ENCODE data around the gene GBP1.

The GBP1 gene

DNA sequence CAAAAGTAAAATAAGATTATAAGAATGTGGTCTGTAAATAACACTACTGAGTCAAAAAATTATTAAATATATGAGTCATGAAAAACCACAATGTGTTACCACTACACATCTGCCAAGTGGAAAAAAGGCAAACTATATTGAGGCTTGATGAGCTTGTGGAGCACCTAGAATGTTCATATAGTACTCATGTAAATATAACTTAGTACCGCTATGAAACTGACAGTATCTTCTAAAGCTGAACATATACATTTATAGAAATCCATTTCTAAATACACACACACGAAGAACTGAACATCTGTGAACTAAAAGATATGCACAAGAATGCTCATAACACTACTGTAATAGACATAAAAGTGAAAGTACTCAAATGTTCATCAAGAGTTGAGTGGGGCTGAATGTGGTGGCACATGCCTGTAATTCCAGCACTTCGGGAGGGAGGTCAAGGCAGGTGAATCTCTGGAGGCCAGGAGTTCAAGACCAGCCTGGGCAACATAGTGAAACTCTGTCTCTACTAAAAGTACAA, 23.8 kb downstream of the GBP1 start:
- no peak for TF ChIP-seq POLR2AphosphoS5 (IDR thresholded peaks at IDR 0.05; ENCODE audit: low read depth, low read length)
- TF ChIP-seq, protein P1, sequence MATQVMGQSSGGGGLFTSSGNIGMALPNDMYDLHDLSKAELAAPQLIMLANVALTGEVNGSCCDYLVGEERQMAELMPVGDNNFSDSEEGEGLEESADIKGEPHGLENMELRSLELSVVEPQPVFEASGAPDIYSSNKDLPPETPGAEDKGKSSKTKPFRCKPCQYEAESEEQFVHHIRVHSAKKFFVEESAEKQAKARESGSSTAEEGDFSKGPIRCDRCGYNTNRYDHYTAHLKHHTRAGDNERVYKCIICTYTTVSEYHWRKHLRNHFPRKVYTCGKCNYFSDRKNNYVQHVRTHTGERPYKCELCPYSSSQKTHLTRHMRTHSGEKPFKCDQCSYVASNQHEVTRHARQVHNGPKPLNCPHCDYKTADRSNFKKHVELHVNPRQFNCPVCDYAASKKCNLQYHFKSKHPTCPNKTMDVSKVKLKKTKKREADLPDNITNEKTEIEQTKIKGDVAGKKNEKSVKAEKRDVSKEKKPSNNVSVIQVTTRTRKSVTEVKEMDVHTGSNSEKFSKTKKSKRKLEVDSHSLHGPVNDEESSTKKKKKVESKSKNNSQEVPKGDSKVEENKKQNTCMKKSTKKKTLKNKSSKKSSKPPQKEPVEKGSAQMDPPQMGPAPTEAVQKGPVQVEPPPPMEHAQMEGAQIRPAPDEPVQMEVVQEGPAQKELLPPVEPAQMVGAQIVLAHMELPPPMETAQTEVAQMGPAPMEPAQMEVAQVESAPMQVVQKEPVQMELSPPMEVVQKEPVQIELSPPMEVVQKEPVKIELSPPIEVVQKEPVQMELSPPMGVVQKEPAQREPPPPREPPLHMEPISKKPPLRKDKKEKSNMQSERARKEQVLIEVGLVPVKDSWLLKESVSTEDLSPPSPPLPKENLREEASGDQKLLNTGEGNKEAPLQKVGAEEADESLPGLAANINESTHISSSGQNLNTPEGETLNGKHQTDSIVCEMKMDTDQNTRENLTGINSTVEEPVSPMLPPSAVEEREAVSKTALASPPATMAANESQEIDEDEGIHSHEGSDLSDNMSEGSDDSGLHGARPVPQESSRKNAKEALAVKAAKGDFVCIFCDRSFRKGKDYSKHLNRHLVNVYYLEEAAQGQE (IDR thresholded peaks at IDR 0.05; ENCODE audit: insufficient read depth in 1 of 2, low read depth in 2 of 2, low read length in 2 of 2) = no peak
- TF ChIP-seq FOXP2 (optimal IDR thresholded peaks at IDR 0.05; ENCODE audit: borderline replicate concordance, extremely low read depth, extremely low read length, insufficient read depth) = no peak
- no peak for TF ChIP-seq TAF1 (IDR thresholded peaks at IDR 0.05; ENCODE audit: borderline replicate concordance, insufficient read depth, low read length)
- TF ChIP-seq SIN3A (IDR thresholded peaks at IDR 0.05; ENCODE audit: borderline replicate concordance, insufficient read depth, low read length) = no peak

DNA sequence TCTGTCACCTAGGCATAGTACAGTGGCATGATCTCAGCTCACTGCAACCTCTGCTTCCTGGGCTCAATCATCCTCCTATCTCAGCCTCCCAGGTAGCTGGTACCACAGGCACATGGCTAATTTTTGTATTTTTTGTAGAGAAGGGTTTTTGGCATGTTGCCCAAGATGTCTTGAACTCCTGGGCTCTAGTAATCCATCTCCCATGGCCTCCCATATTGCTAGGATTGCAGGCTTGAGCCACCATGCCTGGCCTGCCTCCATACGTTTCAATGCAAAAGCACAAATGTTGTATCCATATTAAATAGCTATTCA, 24.7 kb downstream of the GBP1 start:
- TF ChIP-seq TAF1 (IDR thresholded peaks at IDR 0.05; ENCODE audit: borderline replicate concordance, insufficient read depth, low read length) = no peak
- no peak for TF ChIP-seq POLR2AphosphoS5 (IDR thresholded peaks at IDR 0.05; ENCODE audit: low read depth, low read length)
- no peak for TF ChIP-seq FOXP2 (optimal IDR thresholded peaks at IDR 0.05; ENCODE audit: borderline replicate concordance, extremely low read depth, extremely low read length, insufficient read depth)
- TF ChIP-seq SIN3A (IDR thresholded peaks at IDR 0.05; ENCODE audit: borderline replicate concordance, insufficient read depth, low read length) = no peak
- TF ChIP-seq, protein P1 (IDR thresholded peaks at IDR 0.05; ENCODE audit: insufficient read depth in 1 of 2, low read depth in 2 of 2, low read length in 2 of 2) = no peak

DNA sequence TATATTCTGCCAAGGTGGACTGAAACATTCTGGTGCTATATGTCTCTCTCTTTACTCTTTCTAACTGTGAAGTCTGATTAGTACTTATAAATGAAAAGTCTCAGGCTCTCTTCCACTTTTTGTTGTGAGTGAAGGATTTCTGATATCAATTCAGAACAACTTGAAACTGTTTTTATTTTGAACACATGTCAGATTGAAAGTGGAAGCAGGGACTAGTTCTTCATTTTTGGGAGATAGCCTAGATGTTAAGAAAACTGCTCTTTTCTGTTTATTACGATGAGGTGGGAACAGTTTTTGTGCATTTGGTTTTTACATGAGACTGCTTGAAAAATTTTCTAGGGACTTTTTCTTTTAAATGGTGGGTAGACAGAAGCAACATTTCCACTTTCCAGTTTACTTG, 27.8 kb downstream of the GBP1 start:
- no peak for TF ChIP-seq TAF1 (IDR thresholded peaks at IDR 0.05; ENCODE audit: borderline replicate concordance, insufficient read depth, low read length)
- no peak for TF ChIP-seq FOXP2 (optimal IDR thresholded peaks at IDR 0.05; ENCODE audit: borderline replicate concordance, extremely low read depth, extremely low read length, insufficient read depth)
- no peak for TF ChIP-seq SIN3A (IDR thresholded peaks at IDR 0.05; ENCODE audit: borderline replicate concordance, insufficient read depth, low read length)
- TF ChIP-seq, protein P1 (IDR thresholded peaks at IDR 0.05; ENCODE audit: insufficient read depth in 1 of 2, low read depth in 2 of 2, low read length in 2 of 2) = no peak
- TF ChIP-seq POLR2AphosphoS5 (IDR thresholded peaks at IDR 0.05; ENCODE audit: low read depth, low read length) = no peak

DNA sequence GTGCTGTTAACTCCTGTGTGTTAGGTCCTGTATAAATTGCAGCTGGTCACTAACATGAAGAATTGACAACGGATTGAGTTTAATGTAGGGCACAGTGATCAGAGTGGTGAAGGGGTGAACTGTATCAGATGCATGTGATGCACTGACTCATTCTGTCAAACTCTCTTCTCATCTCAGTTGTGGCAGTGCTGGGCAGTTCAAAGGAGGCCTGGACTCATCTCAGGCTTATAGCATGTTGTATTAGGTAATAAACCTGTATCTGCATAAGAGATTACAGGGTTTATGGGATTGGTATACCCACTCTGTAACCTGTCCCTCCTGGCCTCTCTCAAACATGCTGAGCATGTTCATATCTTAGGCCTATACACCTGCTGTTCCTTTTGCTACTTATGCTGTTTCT, 29.9 kb downstream of the GBP1 start:
- TF ChIP-seq POLR2AphosphoS5 (IDR thresholded peaks at IDR 0.05; ENCODE audit: low read depth, low read length) (no peak), FOXP2 (optimal IDR thresholded peaks at IDR 0.05; ENCODE audit: borderline replicate concordance, extremely low read depth, extremely low read length, insufficient read depth) (no peak), SIN3A (IDR thresholded peaks at IDR 0.05; ENCODE audit: borderline replicate concordance, insufficient read depth, low read length) (no peak), TAF1 (IDR thresholded peaks at IDR 0.05; ENCODE audit: borderline replicate concordance, insufficient read depth, low read length) (no peak)
- TF ChIP-seq, protein P1 (IDR thresholded peaks at IDR 0.05; ENCODE audit: insufficient read depth in 1 of 2, low read depth in 2 of 2, low read length in 2 of 2) = no peak

DNA sequence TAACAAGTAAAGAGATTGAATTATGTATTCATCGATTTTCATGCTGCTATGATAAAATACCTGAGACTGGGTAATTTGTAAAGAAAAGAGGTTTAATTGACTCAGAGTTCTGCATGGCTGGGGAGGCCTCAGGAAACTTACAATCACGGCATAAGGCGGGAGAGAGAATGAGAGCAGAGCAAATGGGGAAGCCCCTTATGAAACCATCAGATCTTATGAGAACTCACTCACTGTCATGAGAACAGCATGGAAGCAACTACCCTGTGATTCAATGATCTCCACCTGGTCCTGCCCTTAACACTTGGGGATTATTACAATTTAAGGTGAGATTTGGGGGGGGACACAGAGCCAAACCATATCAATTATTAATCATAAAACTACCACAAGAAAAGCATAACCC, 39.1 kb downstream of the GBP1 start:
- TF ChIP-seq SIN3A (IDR thresholded peaks at IDR 0.05; ENCODE audit: borderline replicate concordance, insufficient read depth, low read length) (no peak), POLR2AphosphoS5 (IDR thresholded peaks at IDR 0.05; ENCODE audit: low read depth, low read length) (no peak), TAF1 (IDR thresholded peaks at IDR 0.05; ENCODE audit: borderline replicate concordance, insufficient read depth, low read length) (no peak), FOXP2 (optimal IDR thresholded peaks at IDR 0.05; ENCODE audit: borderline replicate concordance, extremely low read depth, extremely low read length, insufficient read depth) (no peak)
- TF ChIP-seq, protein P1 (IDR thresholded peaks at IDR 0.05; ENCODE audit: insufficient read depth in 1 of 2, low read depth in 2 of 2, low read length in 2 of 2) = no peak

Measured in PFSK-1 (cell line).